ENCODE results near the gene NPC1.
"Not testable (repeated sequence)": the region's sequence is repeated elsewhere in the genome, so short reads cannot be mapped to it uniquely, and the experiment has no call there.

NPC1 gene

GRCh38 chr18:23569299-23570063 is 16.8 kb downstream of the NPC1 start:
- Histone ChIP-seq H3K4me1 (ENCODE audit: control insufficient read depth in 1 of 2, insufficient read depth in 2 of 2, low read length in 2 of 2) (peaks cover 0 to 20% of the 10 kb centered on the region in 2 donors), H3K4me3 (ENCODE audit: low read depth in 1 of 2, low read length in 2 of 2) (no peak overlapping the region), H3K36me3 (ENCODE audit: control insufficient read depth in 1 of 2, insufficient read depth in 2 of 2, low read length in 2 of 2) (peaks cover 13 to 47% of the 10 kb centered on the region in 2 donors), H3K9ac (ENCODE audit: low read depth in 1 of 2, low read length in 2 of 2) (no peak overlapping the region), H3K27me3 (ENCODE audit: control insufficient read depth in 1 of 2, insufficient read depth in 2 of 2, low read length in 2 of 2) (no peaks in the 10 kb centered on the region), H3K27ac (ENCODE audit: low read depth, low read length) (no peak overlapping the region), H3K9me3 (ENCODE audit: control insufficient read depth in 1 of 2, low read length in 2 of 2) (no peaks in the 10 kb centered on the region)

- Histone ChIP-seq H3K9me3 (ENCODE audit: control insufficient read depth in 1 of 2, low read length in 2 of 2) (no peaks in the 10 kb centered on the region), H3K9ac (ENCODE audit: low read depth in 1 of 2, low read length in 2 of 2) (no peak overlapping the region), H3K27ac (ENCODE audit: low read depth, low read length) (no peak overlapping the region), H3K36me3 (ENCODE audit: control insufficient read depth in 1 of 2, insufficient read depth in 2 of 2, low read length in 2 of 2) (peaks cover 13 to 52% of the 10 kb centered on the region in 2 donors), H3K27me3 (ENCODE audit: control insufficient read depth in 1 of 2, insufficient read depth in 2 of 2, low read length in 2 of 2) (no peaks in the 10 kb centered on the region), H3K4me3 (ENCODE audit: low read depth in 1 of 2, low read length in 2 of 2) (no peak overlapping the region), H3K4me1 (ENCODE audit: control insufficient read depth in 1 of 2, insufficient read depth in 2 of 2, low read length in 2 of 2) (peaks cover 0 to 12% of the 10 kb centered on the region in 2 donors)
Measured at GRCh38 chr18:23568281-23569138, 17.8 kb downstream of the NPC1 start.

GRCh38 chr18:23567671-23568070 is 18.6 kb downstream of the NPC1 start:
- H3K9me3 ChIP-seq (ENCODE audit: control insufficient read depth in 1 of 2, low read length in 2 of 2): no peaks in the 10 kb centered on the region
- H3K27ac ChIP-seq (ENCODE audit: low read depth, low read length): no peak overlapping the region
- no peak overlapping the region for H3K4me3 ChIP-seq (ENCODE audit: low read depth in 1 of 2, low read length in 2 of 2)
- no peak overlapping the region for H3K9ac ChIP-seq (ENCODE audit: low read depth in 1 of 2, low read length in 2 of 2)
- H3K4me1 ChIP-seq (ENCODE audit: control insufficient read depth in 1 of 2, insufficient read depth in 2 of 2, low read length in 2 of 2): peaks cover 0 to 9% of the 10 kb centered on the region in 2 donors
- peaks cover 13 to 52% of the 10 kb centered on the region in 2 donors for H3K36me3 ChIP-seq (ENCODE audit: control insufficient read depth in 1 of 2, insufficient read depth in 2 of 2, low read length in 2 of 2)
- no peaks in the 10 kb centered on the region for H3K27me3 ChIP-seq (ENCODE audit: control insufficient read depth in 1 of 2, insufficient read depth in 2 of 2, low read length in 2 of 2)

- peaks cover 17 to 56% of the 10 kb centered on the region in 2 donors for H3K36me3 ChIP-seq (ENCODE audit: control insufficient read depth in 1 of 2, insufficient read depth in 2 of 2, low read length in 2 of 2)
- H3K27ac ChIP-seq (ENCODE audit: low read depth, low read length): no peak overlapping the region
- H3K4me3 ChIP-seq (ENCODE audit: low read depth in 1 of 2, low read length in 2 of 2): no peak overlapping the region
- H3K9ac ChIP-seq (ENCODE audit: low read depth in 1 of 2, low read length in 2 of 2): no peak overlapping the region
- no peaks in the 10 kb centered on the region for H3K27me3 ChIP-seq (ENCODE audit: control insufficient read depth in 1 of 2, insufficient read depth in 2 of 2, low read length in 2 of 2)
- no peaks in the 10 kb centered on the region for H3K9me3 ChIP-seq (ENCODE audit: control insufficient read depth in 1 of 2, low read length in 2 of 2)
- peaks cover 0 to 9% of the 10 kb centered on the region in 2 donors for H3K4me1 ChIP-seq (ENCODE audit: control insufficient read depth in 1 of 2, insufficient read depth in 2 of 2, low read length in 2 of 2)
Measured at GRCh38 chr18:23565916-23566547, 20.3 kb downstream of the NPC1 start.

- peaks cover 25 to 70% of the 10 kb centered on the region in 2 donors for H3K36me3 ChIP-seq (ENCODE audit: control insufficient read depth in 1 of 2, insufficient read depth in 2 of 2, low read length in 2 of 2)
- no peaks in the 10 kb centered on the region for H3K4me1 ChIP-seq (ENCODE audit: control insufficient read depth in 1 of 2, insufficient read depth in 2 of 2, low read length in 2 of 2)
- H3K4me3 ChIP-seq (ENCODE audit: low read depth in 1 of 2, low read length in 2 of 2): no peak overlapping the region
- H3K9ac ChIP-seq (ENCODE audit: low read depth in 1 of 2, low read length in 2 of 2): no peak overlapping the region
- no peak overlapping the region for H3K27ac ChIP-seq (ENCODE audit: low read depth, low read length)
- H3K27me3 ChIP-seq (ENCODE audit: control insufficient read depth in 1 of 2, insufficient read depth in 2 of 2, low read length in 2 of 2): no peaks in the 10 kb centered on the region
- H3K9me3 ChIP-seq (ENCODE audit: control insufficient read depth in 1 of 2, low read length in 2 of 2): no peaks in the 10 kb centered on the region
Measured at GRCh38 chr18:23563377-23564043, 22.8 kb downstream of the NPC1 start.

DNA sequence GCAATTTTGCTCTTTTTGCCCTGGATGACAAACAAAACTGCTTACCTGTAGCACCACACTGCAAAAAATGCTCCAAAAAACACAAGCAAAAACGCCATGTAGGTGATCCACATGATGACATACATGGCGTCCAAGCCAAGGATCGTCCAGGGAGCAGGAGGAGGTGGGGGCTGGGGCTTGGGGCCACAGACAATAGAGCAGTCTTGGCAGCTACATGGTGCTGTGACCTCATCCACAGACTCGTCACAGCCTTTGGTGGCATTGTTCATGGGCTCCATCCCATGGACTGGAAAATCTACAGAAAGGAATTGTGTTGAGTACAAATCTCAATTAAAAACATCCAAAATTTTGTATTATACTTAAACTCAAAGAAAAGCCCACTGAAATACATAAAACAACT is 26.1 kb downstream of the NPC1 start:
- Histone ChIP-seq H3K4me3 (ENCODE audit: low read depth in 1 of 2, low read length in 2 of 2) (no peak overlapping the region), H3K27me3 (ENCODE audit: control insufficient read depth in 1 of 2, insufficient read depth in 2 of 2, low read length in 2 of 2) (no peaks in the 10 kb centered on the region), H3K4me1 (ENCODE audit: control insufficient read depth in 1 of 2, insufficient read depth in 2 of 2, low read length in 2 of 2) (no peaks in the 10 kb centered on the region), H3K36me3 (ENCODE audit: control insufficient read depth in 1 of 2, insufficient read depth in 2 of 2, low read length in 2 of 2) (peaks cover 34 to 79% of the 10 kb centered on the region in 2 donors), H3K9ac (ENCODE audit: low read depth in 1 of 2, low read length in 2 of 2) (no peak overlapping the region), H3K9me3 (ENCODE audit: control insufficient read depth in 1 of 2, low read length in 2 of 2) (no peaks in the 10 kb centered on the region), H3K27ac (ENCODE audit: low read depth, low read length) (no peak overlapping the region)

DNA sequence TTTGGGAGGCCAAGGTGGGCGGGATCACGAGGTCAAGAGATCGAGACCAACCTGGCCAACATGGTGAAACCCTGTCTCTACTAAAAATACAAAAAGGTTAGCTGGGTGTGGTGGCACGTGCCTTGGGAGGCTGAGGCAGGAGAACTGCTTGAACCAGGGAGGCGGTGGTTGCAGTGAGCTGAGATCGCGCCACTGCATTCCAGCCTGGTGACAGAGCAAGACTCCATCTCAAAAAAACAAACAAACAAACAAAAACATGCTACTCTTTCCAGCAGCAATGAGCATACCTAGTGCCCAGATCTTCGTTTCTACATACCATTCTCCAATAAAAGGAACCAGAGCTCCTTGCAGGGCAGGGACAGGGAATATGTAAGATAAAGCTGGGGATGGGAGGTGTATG is 28.8 kb downstream of the NPC1 start:
- H3K27me3 ChIP-seq (ENCODE audit: control insufficient read depth in 1 of 2, insufficient read depth in 2 of 2, low read length in 2 of 2); H3K4me1 ChIP-seq (ENCODE audit: control insufficient read depth in 1 of 2, insufficient read depth in 2 of 2, low read length in 2 of 2): not testable (repeated sequence)
- peaks cover 47 to 86% of the 10 kb centered on the region in 2 donors for H3K36me3 ChIP-seq (ENCODE audit: control insufficient read depth in 1 of 2, insufficient read depth in 2 of 2, low read length in 2 of 2)

DNA sequence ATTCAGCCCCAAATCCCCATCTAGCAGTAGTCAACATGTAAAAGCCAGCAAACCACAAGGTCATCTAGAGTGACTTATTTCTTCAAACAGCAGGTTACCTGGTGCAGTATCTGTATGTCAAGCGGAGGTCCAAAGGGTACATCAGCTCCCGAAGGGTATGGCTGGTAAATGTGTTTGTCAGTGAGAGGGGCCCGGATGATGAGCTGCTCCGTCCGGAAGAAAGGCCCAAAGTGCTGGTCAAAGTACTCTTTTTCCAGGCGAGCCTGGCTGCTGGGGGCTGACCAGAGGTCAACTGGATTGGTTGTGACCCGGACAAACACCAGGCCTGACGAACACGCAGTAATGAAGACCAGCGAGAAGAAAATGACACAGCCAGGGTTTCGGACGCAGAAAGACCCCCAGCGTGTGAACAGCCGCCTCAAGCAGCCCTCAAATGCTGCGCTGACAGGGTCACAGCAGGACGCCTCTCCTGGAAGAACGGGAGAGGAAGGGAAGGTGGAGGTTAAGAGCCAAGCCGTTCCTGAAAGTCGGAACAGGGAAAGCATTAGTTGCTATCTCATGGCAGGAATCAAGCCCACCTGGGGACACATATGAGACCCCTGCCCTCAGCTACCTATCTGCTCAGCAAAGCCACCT is 30.0 kb downstream of the NPC1 start:
- Histone ChIP-seq H3K36me3 (ENCODE audit: control insufficient read depth in 1 of 2, insufficient read depth in 2 of 2, low read length in 2 of 2) (peaks cover 52 to 91% of the 10 kb centered on the region in 2 donors), H3K27ac (ENCODE audit: low read depth, low read length) (no peak overlapping the region), H3K4me3 (ENCODE audit: low read depth in 1 of 2, low read length in 2 of 2) (no peak overlapping the region), H3K27me3 (ENCODE audit: control insufficient read depth in 1 of 2, insufficient read depth in 2 of 2, low read length in 2 of 2) (no peaks in the 10 kb centered on the region), H3K4me1 (ENCODE audit: control insufficient read depth in 1 of 2, insufficient read depth in 2 of 2, low read length in 2 of 2) (no peaks in the 10 kb centered on the region), H3K9ac (ENCODE audit: low read depth in 1 of 2, low read length in 2 of 2) (no peak overlapping the region), H3K9me3 (ENCODE audit: control insufficient read depth in 1 of 2, low read length in 2 of 2) (no peaks in the 10 kb centered on the region)

More for the DNA sequence above, 28.8 kb downstream of the NPC1 start:
- H3K4me3 ChIP-seq (ENCODE audit: low read depth in 1 of 2, low read length in 2 of 2); H3K27ac ChIP-seq (ENCODE audit: low read depth, low read length); H3K9me3 ChIP-seq (ENCODE audit: control insufficient read depth in 1 of 2, low read length in 2 of 2); H3K9ac ChIP-seq (ENCODE audit: low read depth in 1 of 2, low read length in 2 of 2): not testable (repeated sequence)

GRCh38 chr18:23553887-23554286 is 32.4 kb downstream of the NPC1 start:
- Histone ChIP-seq H3K4me3 (ENCODE audit: low read depth in 1 of 2, low read length in 2 of 2) (no peak overlapping the region), H3K4me1 (ENCODE audit: control insufficient read depth in 1 of 2, insufficient read depth in 2 of 2, low read length in 2 of 2) (no peaks in the 10 kb centered on the region), H3K9me3 (ENCODE audit: control insufficient read depth in 1 of 2, low read length in 2 of 2) (no peaks in the 10 kb centered on the region), H3K9ac (ENCODE audit: low read depth in 1 of 2, low read length in 2 of 2) (no peak overlapping the region), H3K27ac (ENCODE audit: low read depth, low read length) (no peak overlapping the region), H3K27me3 (ENCODE audit: control insufficient read depth in 1 of 2, insufficient read depth in 2 of 2, low read length in 2 of 2) (no peaks in the 10 kb centered on the region), H3K36me3 (ENCODE audit: control insufficient read depth in 1 of 2, insufficient read depth in 2 of 2, low read length in 2 of 2) (peaks cover 44 to 77% of the 10 kb centered on the region in 2 donors)

Measured in duodenal mucosa (tissue), 2 donors.